ENCODE measurements around the gene ST6GAL1.
"Not testable (repeated sequence)": the region's sequence is repeated elsewhere in the genome, so short reads cannot be mapped to it uniquely, and the experiment has no call there.

The ST6GAL1 gene

DNA sequence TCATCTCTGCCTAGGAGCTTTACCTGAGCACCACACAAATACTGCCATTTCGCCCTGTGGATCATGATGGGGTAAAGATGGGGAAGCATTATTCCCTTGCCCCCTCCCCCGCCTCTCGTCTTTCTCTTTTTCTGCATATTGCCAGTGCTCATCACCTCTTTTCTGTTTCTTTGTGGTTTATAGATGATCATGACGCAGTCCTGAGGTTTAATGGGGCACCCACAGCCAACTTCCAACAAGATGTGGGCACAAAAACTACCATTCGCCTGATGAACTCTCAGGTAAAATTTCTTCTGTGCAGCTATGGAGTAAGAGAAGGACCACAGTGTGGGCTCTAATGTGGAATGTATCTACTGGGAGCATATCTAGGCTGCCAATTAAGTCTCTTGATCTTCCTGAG is 120.7 kb downstream of the ST6GAL1 start:
- no CpG with 5 or more reads among the region's 5 CpGs for WGBS (ENCODE audit: extremely low coverage, insufficient coverage, insufficient read length)
- Histone ChIP-seq H3K4me2 (ENCODE audit: low read length) (no peak overlapping the region), H2AFZ (ENCODE audit: insufficient read depth, low read length, poor library complexity) (no peak overlapping the region), H3K36me3 (ENCODE audit: control insufficient read depth in 1 of 2, insufficient read depth in 2 of 2, low read length in 2 of 2) (no peaks in the 10 kb centered on the region), H3K18ac (ENCODE audit: low read length) (no peak overlapping the region), H3K9me3 (ENCODE audit: insufficient read depth, low read depth, low read length) (no peaks in the 10 kb centered on the region), H3K4me3 (ENCODE audit: low read depth, low read length) (no peak overlapping the region), H3K14ac (ENCODE audit: low read length) (no peak overlapping the region), H3K27me3 (ENCODE audit: insufficient read depth, low read length) (no peaks in the 10 kb centered on the region), H4K12ac (ENCODE audit: low read depth, low read length) (no peak overlapping the region), H3K4ac (ENCODE audit: low read depth, low read length) (no peak overlapping the region), H2AK5ac (ENCODE audit: low read length) (no peak overlapping the region), H2BK12ac (ENCODE audit: low read length) (no peak overlapping the region), H3K23ac (ENCODE audit: low read length) (no peak overlapping the region), H3K79me2 (ENCODE audit: control insufficient read depth, insufficient read depth, low read length, poor library complexity) (no peaks in the 10 kb centered on the region), H3K27ac (ENCODE audit: low read depth, low read length) (no peak overlapping the region), H2BK120ac (ENCODE audit: insufficient read depth, low read length, poor library complexity) (no peak overlapping the region), H3K79me1 (ENCODE audit: low read length) (no peaks in the 10 kb centered on the region), H2BK5ac (ENCODE audit: low read depth, low read length, poor library complexity) (no peak overlapping the region), H3K9ac (ENCODE audit: low read length) (no peak overlapping the region), H4K91ac (ENCODE audit: low read depth, low read length) (no peak overlapping the region), H4K8ac (ENCODE audit: low read depth, low read length) (no peak overlapping the region), H3K4me1 (ENCODE audit: control insufficient read depth in 1 of 2, insufficient read depth in 2 of 2, low read length in 2 of 2) (no peaks in the 10 kb centered on the region)
- DNase-seq = no peak

DNA sequence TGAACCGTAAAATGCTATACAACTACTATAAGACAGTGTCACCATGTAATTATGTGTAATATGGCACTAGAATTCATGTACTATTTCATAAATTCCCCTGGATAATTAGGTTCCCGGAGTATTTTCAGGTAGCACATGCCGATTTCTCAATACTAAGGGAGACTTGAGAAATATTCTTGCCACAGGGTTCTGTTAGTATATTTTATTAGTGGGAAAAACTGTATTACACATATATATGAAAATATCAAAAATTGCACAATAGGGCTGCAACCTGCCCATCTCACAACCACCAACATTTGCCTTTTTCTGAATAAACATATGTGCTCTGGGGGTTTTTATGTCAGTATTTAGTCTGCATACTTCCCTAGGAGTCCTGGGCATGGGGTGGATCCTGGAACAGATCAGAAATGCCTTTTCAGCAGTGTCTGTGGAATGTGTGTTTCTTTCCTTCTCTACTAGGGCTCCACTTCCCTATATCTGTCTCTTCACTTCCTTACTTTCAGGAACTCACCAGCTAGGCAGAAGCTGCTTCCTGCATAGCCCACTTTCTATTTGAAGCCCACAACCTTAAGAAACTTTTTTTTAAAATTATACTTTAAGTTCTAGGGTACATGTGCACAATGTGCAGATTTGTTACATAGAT is 121.5 kb downstream of the ST6GAL1 start:
- H3K4me2 ChIP-seq (ENCODE audit: low read length) = no peak overlapping the region
- H3K4me3 ChIP-seq (ENCODE audit: low read depth, low read length) = no peak overlapping the region
- H3K27me3 ChIP-seq (ENCODE audit: insufficient read depth, low read length) = no peaks in the 10 kb centered on the region
- no peak overlapping the region for H3K4ac ChIP-seq (ENCODE audit: low read depth, low read length)
- H3K27ac ChIP-seq (ENCODE audit: low read depth, low read length) = no peak overlapping the region
- H4K91ac ChIP-seq (ENCODE audit: low read depth, low read length) = no peak overlapping the region
- no peaks in the 10 kb centered on the region for H3K9me3 ChIP-seq (ENCODE audit: insufficient read depth, low read depth, low read length)
- peak; percentile 38 to 94 for DNase-seq
- whole genome bisulfite sequencing (ENCODE audit: extremely low coverage, insufficient coverage, insufficient read length) = no CpG with 5 or more reads among the region's 3 CpGs
- no peak overlapping the region for H2BK120ac ChIP-seq (ENCODE audit: insufficient read depth, low read length, poor library complexity)
- H4K12ac ChIP-seq (ENCODE audit: low read depth, low read length) = no peak overlapping the region
- H3K79me1 ChIP-seq (ENCODE audit: low read length) = no peaks in the 10 kb centered on the region
- H3K23ac ChIP-seq (ENCODE audit: low read length) = no peak overlapping the region
- H3K36me3 ChIP-seq (ENCODE audit: control insufficient read depth in 1 of 2, insufficient read depth in 2 of 2, low read length in 2 of 2) = no peaks in the 10 kb centered on the region
- no peak overlapping the region for H3K9ac ChIP-seq (ENCODE audit: low read length)
- H2AFZ ChIP-seq (ENCODE audit: insufficient read depth, low read length, poor library complexity) = no peak overlapping the region
- H3K14ac ChIP-seq (ENCODE audit: low read length) = no peak overlapping the region
- no peak overlapping the region for H2BK5ac ChIP-seq (ENCODE audit: low read depth, low read length, poor library complexity)
- no peaks in the 10 kb centered on the region for H3K4me1 ChIP-seq (ENCODE audit: control insufficient read depth in 1 of 2, insufficient read depth in 2 of 2, low read length in 2 of 2)
- no peaks in the 10 kb centered on the region for H3K79me2 ChIP-seq (ENCODE audit: control insufficient read depth, insufficient read depth, low read length, poor library complexity)
- no peak overlapping the region for H3K18ac ChIP-seq (ENCODE audit: low read length)
- no peak overlapping the region for H2AK5ac ChIP-seq (ENCODE audit: low read length)
- H2BK12ac ChIP-seq (ENCODE audit: low read length) = no peak overlapping the region
- no peak overlapping the region for H4K8ac ChIP-seq (ENCODE audit: low read depth, low read length)

DNA sequence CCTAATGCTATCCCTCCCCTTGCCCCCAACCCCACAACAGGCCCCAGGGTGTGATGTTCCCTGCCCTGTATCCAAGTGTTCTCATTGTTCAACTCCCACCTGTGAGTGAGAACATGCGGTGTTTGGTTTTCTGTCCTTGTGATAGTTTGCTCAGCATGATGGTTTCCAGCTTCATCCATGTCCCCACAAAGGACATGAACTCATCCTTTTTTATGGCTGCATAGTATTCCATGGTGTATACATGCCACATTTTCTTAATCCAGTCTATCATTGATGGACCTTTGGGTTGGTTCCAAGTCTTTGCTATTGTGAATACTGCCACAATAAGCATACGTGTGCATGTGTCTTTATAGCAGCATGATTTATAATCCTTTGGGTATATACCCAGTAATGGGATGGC is 122.1 kb downstream of the ST6GAL1 start:
- not testable (repeated sequence) for H3K18ac ChIP-seq (ENCODE audit: low read length); H3K79me1 ChIP-seq (ENCODE audit: low read length); H3K36me3 ChIP-seq (ENCODE audit: control insufficient read depth in 1 of 2, insufficient read depth in 2 of 2, low read length in 2 of 2); H2AFZ ChIP-seq (ENCODE audit: insufficient read depth, low read length, poor library complexity); H3K4me2 ChIP-seq (ENCODE audit: low read length); H3K14ac ChIP-seq (ENCODE audit: low read length); H3K79me2 ChIP-seq (ENCODE audit: control insufficient read depth, insufficient read depth, low read length, poor library complexity); H3K27ac ChIP-seq (ENCODE audit: low read depth, low read length); H3K4me1 ChIP-seq (ENCODE audit: control insufficient read depth in 1 of 2, insufficient read depth in 2 of 2, low read length in 2 of 2); H3K9me3 ChIP-seq (ENCODE audit: insufficient read depth, low read depth, low read length); H3K4ac ChIP-seq (ENCODE audit: low read depth, low read length); H4K91ac ChIP-seq (ENCODE audit: low read depth, low read length); H3K4me3 ChIP-seq (ENCODE audit: low read depth, low read length); H3K23ac ChIP-seq (ENCODE audit: low read length); H4K12ac ChIP-seq (ENCODE audit: low read depth, low read length); H2AK5ac ChIP-seq (ENCODE audit: low read length); H3K27me3 ChIP-seq (ENCODE audit: insufficient read depth, low read length); H3K9ac ChIP-seq (ENCODE audit: low read length); DNase-seq; H2BK5ac ChIP-seq (ENCODE audit: low read depth, low read length, poor library complexity); H2BK120ac ChIP-seq (ENCODE audit: insufficient read depth, low read length, poor library complexity); H2BK12ac ChIP-seq (ENCODE audit: low read length); H4K8ac ChIP-seq (ENCODE audit: low read depth, low read length)
- no CpG with 5 or more reads among the region's 2 CpGs for WGBS (ENCODE audit: extremely low coverage, insufficient coverage, insufficient read length)

DNA sequence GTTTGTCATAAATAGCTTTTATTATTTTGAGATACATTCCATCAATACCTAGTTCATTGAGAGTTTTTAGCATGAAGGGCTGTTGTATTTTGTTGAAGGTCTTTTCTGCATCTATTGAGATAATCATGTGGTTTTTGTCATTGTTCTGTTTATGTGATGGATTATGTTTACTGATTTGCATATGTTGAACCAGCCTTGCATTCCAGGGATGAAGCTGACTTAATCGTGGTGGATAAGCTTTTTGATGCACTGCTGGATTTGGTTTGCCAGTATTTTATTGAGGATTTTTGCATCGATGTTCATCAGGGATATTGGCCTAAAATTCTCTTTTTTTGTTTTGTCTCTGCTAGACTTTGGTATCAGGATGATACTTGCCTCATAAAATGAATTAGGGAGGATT is 124.1 kb downstream of the ST6GAL1 start:
- not testable (repeated sequence) for H3K79me2 ChIP-seq (ENCODE audit: control insufficient read depth, insufficient read depth, low read length, poor library complexity); H3K14ac ChIP-seq (ENCODE audit: low read length); H3K9ac ChIP-seq (ENCODE audit: low read length); H4K91ac ChIP-seq (ENCODE audit: low read depth, low read length); H2AFZ ChIP-seq (ENCODE audit: insufficient read depth, low read length, poor library complexity); H2AK5ac ChIP-seq (ENCODE audit: low read length); H3K27ac ChIP-seq (ENCODE audit: low read depth, low read length); H4K12ac ChIP-seq (ENCODE audit: low read depth, low read length); H3K23ac ChIP-seq (ENCODE audit: low read length); H3K36me3 ChIP-seq (ENCODE audit: control insufficient read depth in 1 of 2, insufficient read depth in 2 of 2, low read length in 2 of 2); H3K4me1 ChIP-seq (ENCODE audit: control insufficient read depth in 1 of 2, insufficient read depth in 2 of 2, low read length in 2 of 2); H3K4me3 ChIP-seq (ENCODE audit: low read depth, low read length); H3K4me2 ChIP-seq (ENCODE audit: low read length); H3K4ac ChIP-seq (ENCODE audit: low read depth, low read length); H3K27me3 ChIP-seq (ENCODE audit: insufficient read depth, low read length); H3K9me3 ChIP-seq (ENCODE audit: insufficient read depth, low read depth, low read length); H3K18ac ChIP-seq (ENCODE audit: low read length); H3K79me1 ChIP-seq (ENCODE audit: low read length); DNase-seq; H2BK120ac ChIP-seq (ENCODE audit: insufficient read depth, low read length, poor library complexity); H2BK12ac ChIP-seq (ENCODE audit: low read length); H4K8ac ChIP-seq (ENCODE audit: low read depth, low read length); H2BK5ac ChIP-seq (ENCODE audit: low read depth, low read length, poor library complexity)
- WGBS (ENCODE audit: extremely low coverage, insufficient coverage, insufficient read length) = no CpG with 5 or more reads among the region's 2 CpGs
